ENCODE data around the gene GOLGA6D. TPM values are rescaled to one million over a fixed set of nuclear protein-coding genes. Genes with fewer than 3 reads are reported as not detected.
"Not testable (repeated sequence)": the region's sequence is repeated elsewhere in the genome, so short reads cannot be mapped to it uniquely, and the experiment has no call there.

Gene GOLGA6D
- total and polyA plus RNA-seq, 8 donors: 0.03 to 0.18 TPM; not detected in 6

DNA sequence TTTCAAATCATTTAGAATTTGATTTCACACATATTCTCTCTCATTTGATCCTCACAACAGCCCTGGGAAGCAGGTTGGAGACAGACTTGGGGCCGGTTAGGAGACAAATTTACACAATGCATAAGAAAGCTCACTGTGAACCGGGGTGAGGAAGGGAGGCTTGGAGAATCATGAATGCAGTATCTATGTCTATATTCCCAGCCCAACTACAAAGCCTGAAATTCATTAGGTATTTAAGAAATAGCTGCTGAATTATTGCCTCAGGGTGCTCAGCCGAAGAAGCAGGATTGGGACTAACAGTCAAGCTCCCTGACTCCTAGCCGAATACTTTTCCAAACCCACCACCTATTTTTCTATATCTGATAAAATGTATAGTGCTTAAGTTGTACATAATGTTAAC is 32.9 kb upstream of the GOLGA6D start:
- intact Hi-C loops (cut with DNase I; ENCODE audit: low total_unique reads): loop anchor here (10.0 kb wide), 1 partner anchor 55 kb away; no protein-coding TSS in a partner anchor
- Histone ChIP-seq H3K4me3 (no peak overlapping the region), H3K27ac (no peak overlapping the region), H3K9me3 (no peaks in the 10 kb centered on the region), H3K27me3 (peaks cover 0 to 22% (median 0%) of the 10 kb centered on the region in 3 donors), H3K4me1 (no peaks in the 10 kb centered on the region), H3K36me3 (no peaks in the 10 kb centered on the region)
- TF ChIP-seq EP300 (IDR thresholded peaks at IDR 0.05) (no peak), POLR2AphosphoS5 (IDR thresholded peaks at IDR 0.05) (no peak), POLR2A (IDR thresholded peaks at IDR 0.05) (no peak), CTCF (IDR thresholded peaks at IDR 0.05) (no peak)
- WGBS, 5 donors: 53 to 64% (median 60%) methylated on average over 4 of the region's 4 CpGs
- no peak for DNase-seq

GRCh38 chr15:75251343-75251742 is 31.3 kb upstream of the GOLGA6D start:
- DNase-seq; intact Hi-C loops (cut with DNase I; ENCODE audit: low total_unique reads); H3K36me3 ChIP-seq; H3K4me3 ChIP-seq; H3K27ac ChIP-seq; H3K4me1 ChIP-seq; H3K9me3 ChIP-seq: not testable (repeated sequence)
- WGBS, 5 donors: 66 to 83% (median 71%) methylated on average over 4 of the region's 4 CpGs
- peaks cover 0 to 22% (median 0%) of the 10 kb centered on the region in 3 donors for H3K27me3 ChIP-seq

DNA sequence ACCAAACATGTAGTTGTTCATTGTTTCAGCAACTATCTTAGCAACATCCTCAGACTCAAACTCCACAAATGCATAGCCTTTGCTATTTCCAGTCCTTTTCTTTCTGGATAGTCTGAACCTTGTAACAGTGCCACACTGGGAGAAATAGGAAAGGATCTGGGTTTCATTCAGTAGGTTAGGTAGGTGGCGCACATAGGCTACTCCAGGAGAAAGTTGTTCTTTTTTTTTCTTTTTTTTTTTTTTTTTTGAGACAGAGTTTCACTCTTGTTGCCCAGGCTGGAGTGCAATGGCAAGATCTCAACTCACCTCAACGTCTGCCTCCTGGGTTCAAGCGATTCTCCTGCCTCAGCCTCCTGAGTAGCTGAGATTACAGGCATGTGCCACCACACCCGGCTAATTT is 30.4 kb upstream of the GOLGA6D start:
- H3K4me3 ChIP-seq; DNase-seq; intact Hi-C loops (cut with DNase I; ENCODE audit: low total_unique reads); H3K4me1 ChIP-seq; H3K36me3 ChIP-seq; H3K27ac ChIP-seq; H3K9me3 ChIP-seq: not testable (repeated sequence)
- peaks cover 0 to 22% (median 0%) of the 10 kb centered on the region in 3 donors for H3K27me3 ChIP-seq
- WGBS, 5 donors: 64 to 78% (median 74%) methylated on average over 4 of the region's 4 CpGs

- H3K36me3 ChIP-seq; H3K27ac ChIP-seq; H3K9me3 ChIP-seq; H3K4me1 ChIP-seq; DNase-seq; H3K4me3 ChIP-seq; intact Hi-C loops (cut with DNase I; ENCODE audit: low total_unique reads); H3K27me3 ChIP-seq: not testable (repeated sequence)
- WGBS, 5 donors: 83% methylated on average over 1 of the region's 2 CpGs; no CpG with 5 or more reads in 4 of the 5 donors
Observed at GRCh38 chr15:75258034-75258433, 24.6 kb upstream of the GOLGA6D start, which contains the start of gene GOLGA6C. Gene GOLGA6C, plus strand, starts transcription at chr15:75258334. Its CDS starts 265 bp downstream, at chr15:75258599.

DNA sequence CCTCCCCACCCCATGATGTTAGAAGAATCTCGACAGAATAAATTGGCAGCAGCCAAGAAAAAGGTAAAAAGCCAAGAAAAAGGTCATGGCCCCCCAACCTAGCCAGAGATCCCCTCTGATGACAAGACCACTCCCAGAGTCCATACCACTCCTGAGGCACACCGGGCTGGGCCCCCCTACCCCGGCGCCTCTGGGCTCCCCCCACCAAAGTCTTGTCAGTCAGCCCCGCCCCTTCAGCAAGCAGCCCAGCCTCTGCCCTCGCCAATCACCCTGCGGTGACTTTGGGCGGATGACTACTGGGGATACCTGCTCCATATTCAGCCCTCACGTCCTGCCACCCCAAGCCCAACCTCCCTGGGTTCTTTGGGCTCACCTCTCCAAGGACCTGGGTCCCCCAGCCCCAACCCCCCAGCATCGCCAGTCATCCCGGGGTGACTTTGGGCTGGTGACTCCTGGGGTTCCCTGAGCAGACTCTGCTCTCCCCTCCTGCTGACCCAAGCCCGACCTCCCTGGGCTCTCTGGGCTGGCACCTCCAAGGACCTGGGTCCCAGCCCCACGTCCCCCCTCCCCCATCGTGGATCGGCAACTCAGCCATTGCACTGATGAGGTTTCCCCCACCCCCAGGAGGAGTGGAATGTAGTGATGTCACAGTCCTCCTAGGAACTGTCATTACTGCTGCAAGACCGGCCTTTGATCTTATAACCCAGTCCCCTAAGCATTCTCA is 23.9 kb upstream of the GOLGA6D start:
- H3K4me3 ChIP-seq; intact Hi-C loops (cut with DNase I; ENCODE audit: low total_unique reads); H3K9me3 ChIP-seq; H3K27me3 ChIP-seq; H3K36me3 ChIP-seq; H3K4me1 ChIP-seq; DNase-seq; H3K27ac ChIP-seq: not testable (repeated sequence)
- whole genome bisulfite sequencing, 5 donors: 59 to 75% (median 71%) methylated on average over 8 to 11 of the region's 16 CpGs

GRCh38 chr15:75259873-75260272 is 22.8 kb upstream of the GOLGA6D start:
- H3K4me1 ChIP-seq; intact Hi-C loops (cut with DNase I; ENCODE audit: low total_unique reads): not testable (repeated sequence)

GRCh38 chr15:75273751-75274359 is 8.8 kb upstream of the GOLGA6D start:
- H3K4me3 ChIP-seq, H3K27ac ChIP-seq, H3K4me1 ChIP-seq, H3K9me3 ChIP-seq, H3K36me3 ChIP-seq, H3K27me3 ChIP-seq, DNase-seq: not testable (repeated sequence)
- WGBS, 5 donors: 88 to 100% (median 91%) methylated on average over 1 to 3 of the region's 8 CpGs
- intact Hi-C loops (cut with DNase I; ENCODE audit: low total_unique reads): loop anchor here (10.0 kb wide), 1 partner anchor 949 kb away; no protein-coding TSS in a partner anchor

More at GRCh38 chr15:75259873-75260272, 22.8 kb upstream of the GOLGA6D start:
- H3K27ac ChIP-seq, H3K9me3 ChIP-seq, H3K36me3 ChIP-seq, H3K27me3 ChIP-seq, DNase-seq, H3K4me3 ChIP-seq: not testable (repeated sequence)
- no CpG with 5 or more reads among the region's 3 CpGs for WGBS, 5 donors
